ENCODE data around the gene CNTNAP5.

Gene CNTNAP5

DNA sequence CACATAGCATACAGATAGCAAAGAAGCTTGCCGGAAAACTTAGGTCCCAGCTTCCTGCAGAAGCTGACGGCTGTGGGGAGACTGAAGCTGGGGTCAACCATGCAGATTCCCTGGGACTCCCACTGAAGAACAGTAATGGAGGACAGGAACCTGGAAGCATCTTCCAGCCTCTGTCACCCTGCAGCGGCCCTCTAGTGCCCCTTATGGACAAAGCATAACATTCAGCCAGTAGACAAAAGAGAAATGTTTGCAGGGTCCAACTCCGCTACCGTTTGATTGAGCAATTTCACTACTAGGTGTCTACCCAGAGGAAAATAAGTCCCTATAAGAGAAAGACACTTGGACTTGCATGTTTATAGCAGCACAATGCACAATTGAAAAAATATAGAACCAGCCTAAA lies 460.6 kb downstream of the CNTNAP5 start:
- no peak for DNase-seq

DNA sequence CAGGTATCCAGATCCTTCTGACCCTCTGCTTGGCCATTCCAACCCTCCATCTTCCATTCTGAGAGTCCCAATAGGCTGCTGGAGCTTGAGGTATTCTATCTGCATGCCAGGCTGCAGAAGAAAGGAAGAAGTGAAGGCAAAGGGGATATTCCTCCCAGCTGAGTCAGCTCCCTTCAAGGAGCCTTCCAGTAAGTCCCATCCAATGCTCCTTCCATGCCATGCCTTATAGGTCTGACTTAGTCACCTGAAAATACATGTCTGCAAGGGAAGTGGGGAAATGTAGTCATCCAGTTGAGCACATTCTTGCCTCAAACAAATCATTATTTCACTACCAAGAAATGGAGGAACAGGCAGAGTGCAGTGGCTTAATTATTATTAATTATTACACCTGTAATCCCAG lies 464.6 kb downstream of the CNTNAP5 start:
- DNase-seq, result no peak

DNA sequence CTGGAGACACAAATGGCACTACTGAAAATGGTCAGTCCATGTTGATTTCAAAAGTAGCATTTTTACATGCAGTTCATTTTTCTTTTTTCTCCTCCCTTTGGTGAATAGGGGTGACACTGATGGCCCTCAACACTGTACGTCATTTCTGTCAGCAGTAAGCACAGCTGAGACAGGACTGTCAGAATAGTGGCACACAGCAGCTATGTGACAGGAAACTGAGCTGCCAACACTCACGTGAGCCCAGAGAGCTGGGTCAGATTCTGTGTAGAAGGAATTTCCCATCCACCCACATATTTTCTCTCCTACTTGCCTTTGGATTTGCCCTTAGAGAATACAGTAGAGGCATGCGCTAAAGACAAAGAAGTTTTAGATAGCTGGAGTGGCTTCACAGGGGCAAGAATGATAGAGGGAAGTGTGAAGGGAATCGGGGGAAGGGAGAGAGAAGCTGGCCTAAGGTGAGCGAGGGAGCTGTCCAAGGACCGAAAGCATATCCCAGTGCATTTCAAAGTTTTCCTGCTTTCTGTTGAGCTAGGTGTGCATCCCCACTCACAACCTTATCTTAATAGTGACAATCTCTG lies 476.6 kb downstream of the CNTNAP5 start:
- no peak for DNase-seq

DNA sequence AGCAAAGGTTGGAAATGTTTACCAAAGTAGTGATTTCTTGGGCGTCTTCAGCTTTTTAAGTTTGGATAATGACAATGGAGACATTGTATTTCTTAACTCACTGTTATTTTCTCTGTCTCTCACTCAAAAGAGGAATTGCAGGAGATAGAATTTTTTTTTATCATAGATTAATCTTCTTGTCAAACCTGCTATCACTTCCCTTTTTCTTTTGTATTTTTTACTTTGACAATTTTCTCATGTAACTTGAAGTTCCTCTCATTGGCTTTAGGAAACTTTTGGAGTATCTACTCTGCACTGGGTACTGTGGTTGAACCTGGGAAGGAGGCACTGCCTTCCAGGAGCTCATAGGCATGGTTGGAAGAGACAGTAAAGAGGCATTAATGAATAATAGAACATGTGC lies 489.1 kb downstream of the CNTNAP5 start:
- DNase-seq, result no peak

DNA sequence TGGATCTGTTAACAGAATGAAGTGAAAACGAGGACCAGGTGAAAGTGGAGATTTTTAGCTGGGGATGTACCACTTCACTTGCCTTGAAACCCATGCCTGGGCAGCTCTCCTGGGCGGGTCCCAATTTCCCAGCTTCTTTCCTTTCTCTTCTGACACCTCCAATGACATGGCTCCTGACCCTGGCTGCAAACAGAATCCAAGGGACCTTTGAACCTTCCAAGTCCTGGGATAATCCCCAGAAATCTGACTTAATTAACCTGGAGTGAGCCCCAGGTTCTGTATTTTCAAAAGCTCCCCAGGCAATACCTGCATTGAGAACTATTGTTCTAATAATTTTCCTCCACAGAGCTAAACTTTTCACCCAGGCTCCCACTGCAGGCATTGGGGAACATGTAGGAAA lies 495.9 kb downstream of the CNTNAP5 start:
- DNase-seq, result no peak

DNA sequence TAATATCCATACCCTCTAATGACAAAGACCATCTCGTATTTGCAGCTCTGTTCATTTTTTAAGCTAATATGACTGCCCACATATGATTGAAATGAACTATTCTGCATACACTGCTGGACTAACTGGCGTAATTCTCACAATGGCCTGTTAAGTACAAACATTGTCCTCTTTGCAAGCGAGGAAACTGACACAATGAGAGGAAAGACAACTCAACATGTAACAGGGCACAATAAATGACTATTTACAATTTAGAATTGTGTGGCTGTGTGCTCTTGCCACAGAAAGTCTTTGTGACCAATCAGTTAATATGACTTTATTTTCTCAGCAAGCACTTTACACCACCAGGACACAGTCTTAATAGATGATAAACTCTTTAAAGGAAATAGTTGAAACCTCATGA lies 498.0 kb downstream of the CNTNAP5 start:
- DNase-seq, result no peak

DNA sequence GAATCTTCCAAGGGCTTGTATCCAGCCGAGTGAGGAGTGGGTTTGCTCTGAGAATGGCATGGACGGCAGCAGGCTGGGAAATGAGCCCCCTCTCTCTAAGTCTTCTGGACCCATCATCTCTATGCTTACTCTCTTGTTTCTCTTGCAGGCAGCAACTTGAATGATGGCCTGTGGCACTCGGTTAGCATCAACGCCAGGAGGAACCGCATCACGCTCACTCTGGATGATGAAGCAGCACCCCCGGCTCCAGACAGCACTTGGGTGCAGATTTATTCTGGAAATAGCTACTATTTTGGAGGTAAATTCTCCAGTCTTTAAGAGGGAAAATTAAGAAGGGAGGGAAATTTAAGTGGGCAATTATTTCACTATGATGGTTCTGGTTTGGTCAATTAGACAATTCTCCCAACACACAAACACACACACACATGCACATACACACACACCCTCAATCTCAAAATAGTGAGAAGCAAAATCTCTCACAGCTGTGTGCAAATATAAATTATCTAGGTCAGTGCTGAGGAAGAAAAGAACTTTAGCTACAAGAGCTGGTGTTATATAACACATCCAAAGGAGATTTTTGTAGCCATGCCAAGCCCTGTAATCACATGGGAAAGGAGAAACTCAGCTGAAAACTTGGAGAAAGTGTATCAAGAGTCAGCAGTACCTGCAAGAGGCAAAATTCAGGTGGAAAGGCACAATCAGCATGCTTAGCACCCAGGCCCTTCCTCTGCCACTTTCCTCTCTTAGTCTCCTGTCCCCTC lies 499.2 kb downstream of the CNTNAP5 start:
- DNase-seq, result no peak

DNA sequence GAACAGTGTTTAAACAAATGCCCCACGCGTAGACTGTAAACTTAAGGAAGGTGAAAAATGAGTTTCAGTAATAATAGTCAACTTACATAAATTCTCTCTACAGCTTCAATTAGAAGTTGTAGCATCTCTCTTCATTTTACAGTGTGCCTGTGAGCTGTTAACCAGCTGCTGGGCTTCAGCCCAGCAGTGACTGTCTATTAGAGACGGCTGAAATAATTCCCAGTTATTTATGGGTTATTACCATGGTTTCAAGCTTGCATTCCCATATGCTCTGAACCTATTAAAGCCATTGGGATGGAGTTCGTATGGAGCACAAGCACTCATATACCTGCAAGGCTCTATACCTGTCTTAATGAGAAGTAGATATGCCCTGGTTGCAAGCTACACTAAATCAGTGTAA lies 501.1 kb downstream of the CNTNAP5 start:
- no peak for DNase-seq

DNA sequence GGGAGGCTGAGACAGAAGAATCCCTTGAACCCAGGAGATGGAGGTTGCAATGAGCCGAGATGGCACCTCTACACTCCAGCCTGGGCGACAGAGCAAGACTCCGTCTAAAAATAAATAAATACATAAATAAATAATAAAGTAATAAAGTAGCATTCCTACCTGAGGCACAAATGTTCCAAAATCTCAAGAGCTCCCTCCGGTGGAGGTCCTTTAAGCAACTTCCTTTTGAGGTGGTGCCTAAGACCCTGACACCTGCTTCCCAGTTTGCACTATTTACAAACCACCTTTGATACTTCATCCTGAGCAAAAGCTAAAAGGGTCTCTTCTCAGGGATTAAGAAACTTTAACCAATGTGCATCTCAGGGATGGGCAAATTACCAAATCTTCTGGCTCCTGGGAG lies 505.1 kb downstream of the CNTNAP5 start:
- no peak for DNase-seq

DNA sequence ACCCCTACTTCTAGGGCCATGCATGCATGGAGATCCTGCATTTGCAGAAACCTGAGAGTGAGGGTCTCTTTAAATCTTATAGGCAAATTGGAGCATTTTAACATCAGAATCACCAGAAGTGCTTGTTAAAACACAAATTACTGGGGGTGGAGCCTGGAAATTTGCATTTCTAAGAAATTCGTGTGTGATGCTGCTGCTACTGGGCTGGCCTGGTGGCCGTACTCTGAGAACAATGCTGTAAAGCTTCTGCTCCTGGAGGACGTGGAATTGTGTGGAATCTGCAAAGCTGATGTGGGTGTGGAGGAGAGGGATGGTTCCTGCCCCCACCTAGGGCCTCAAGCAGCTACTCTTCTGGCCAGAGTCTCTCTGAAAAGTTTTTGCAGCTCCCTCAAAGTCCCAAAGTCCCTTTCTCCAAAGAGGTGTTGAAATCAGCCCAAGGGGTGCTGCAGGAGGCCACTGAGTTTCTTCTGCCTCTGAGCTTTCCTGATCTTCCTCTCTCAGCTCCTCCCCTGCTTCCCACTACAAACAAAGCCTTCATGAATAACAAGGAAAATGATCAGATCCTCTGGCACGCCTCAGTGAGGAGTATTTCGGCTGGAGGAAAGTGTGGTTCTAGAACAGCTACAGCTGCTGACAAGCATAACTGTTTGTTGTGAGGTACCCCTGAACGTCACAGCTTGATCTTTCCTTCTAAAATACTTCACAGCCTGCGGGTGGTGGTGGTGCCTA lies 508.3 kb downstream of the CNTNAP5 start:
- no peak for DNase-seq

DNA sequence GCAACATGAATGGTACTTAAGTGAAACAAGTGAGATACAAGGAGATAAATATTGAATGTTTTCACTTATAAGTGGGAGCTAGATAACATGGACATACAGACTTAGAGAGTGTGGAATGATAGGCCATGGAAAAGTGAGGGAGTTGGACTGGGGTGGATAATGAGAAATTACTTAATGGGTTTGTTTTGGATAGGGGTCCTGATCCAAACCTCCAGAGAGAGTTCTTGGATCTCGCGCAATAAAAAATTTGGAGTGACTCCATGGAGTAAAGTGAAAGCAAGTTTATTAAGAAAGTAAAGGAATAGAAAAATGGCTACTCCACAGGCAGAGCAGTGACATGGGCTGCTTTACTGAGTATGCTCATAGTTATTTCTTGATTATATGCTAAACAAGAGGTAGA lies 508.9 kb downstream of the CNTNAP5 start:
- DNase-seq, result no peak

DNA sequence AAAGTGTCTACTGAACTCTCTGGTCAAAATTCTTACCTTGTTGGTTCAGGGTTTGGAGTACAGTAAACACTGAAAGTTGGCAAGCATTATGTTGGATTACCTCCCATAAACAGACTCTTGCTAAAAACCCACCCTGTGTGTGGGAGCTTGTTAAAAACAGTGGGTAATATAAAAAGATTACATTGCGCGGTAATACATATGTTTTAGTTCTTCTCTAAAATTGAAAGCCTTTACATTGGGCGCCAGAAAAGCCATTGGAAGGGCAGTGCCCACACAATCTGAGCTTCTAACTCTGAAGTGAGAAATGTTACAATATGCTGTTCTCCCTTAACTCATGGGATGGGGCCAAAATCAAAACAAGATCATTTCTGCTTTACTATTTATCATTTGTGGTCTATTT lies 510.7 kb downstream of the CNTNAP5 start:
- no peak for DNase-seq

DNA sequence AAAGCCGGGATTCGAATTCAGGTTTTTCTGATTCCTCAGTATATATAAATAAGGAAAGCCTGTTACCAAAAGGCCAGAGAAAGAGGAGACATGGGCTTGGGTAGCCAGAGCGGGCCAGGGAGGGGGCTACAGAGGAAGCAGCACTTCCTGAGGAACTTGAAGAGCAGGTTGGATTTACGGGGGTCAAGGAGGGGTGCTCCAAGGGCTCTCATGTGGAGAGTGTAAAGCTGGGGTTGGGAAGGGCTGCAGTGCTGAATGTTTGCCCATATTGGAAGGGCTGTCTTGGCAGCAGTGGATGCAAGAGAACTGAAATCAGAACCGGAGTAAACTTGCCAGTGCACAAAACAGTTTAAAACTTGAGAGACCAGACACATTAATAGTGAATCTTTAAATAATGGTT lies 511.5 kb downstream of the CNTNAP5 start:
- no peak for DNase-seq

DNA sequence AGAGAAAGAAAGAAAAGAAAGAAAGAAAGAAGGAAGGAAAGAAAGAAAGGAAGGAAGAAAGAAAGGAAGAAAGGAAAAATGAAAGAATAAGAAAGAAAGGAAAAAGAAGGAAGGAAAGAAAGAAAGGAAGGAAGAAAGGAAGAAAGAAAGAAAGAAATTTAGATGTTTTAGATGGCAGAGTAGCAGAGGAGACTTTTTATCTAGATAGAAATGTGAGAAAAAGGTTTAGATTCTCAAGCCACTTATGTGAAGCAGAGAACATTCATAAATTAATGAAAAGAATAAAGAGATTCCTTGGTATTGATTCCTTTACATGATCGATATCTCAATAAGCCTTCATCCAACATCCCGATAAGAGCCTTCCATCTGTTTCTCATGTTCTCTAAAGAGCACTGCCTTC lies 513.5 kb downstream of the CNTNAP5 start:
- DNase-seq, result no peak

DNA sequence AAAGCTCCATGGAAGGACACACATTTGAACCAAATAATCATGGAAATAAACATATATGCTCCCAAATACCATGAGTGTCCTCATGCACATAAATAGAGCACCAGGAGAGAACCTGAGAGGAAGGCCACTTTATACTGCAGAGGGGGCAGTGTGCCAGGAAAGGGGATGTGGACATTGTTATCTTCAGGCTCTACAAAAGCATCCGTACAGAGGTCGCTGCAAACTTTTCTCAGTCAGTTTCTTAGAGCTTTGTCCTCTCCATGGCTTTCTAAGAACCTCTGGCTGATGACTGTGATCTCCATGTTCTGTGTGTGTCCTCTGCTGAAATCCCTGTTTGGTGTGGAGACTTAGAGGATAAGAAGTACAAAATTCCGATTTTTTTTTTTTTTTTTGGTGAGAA lies 515.7 kb downstream of the CNTNAP5 start:
- DNase-seq, result no peak

DNA sequence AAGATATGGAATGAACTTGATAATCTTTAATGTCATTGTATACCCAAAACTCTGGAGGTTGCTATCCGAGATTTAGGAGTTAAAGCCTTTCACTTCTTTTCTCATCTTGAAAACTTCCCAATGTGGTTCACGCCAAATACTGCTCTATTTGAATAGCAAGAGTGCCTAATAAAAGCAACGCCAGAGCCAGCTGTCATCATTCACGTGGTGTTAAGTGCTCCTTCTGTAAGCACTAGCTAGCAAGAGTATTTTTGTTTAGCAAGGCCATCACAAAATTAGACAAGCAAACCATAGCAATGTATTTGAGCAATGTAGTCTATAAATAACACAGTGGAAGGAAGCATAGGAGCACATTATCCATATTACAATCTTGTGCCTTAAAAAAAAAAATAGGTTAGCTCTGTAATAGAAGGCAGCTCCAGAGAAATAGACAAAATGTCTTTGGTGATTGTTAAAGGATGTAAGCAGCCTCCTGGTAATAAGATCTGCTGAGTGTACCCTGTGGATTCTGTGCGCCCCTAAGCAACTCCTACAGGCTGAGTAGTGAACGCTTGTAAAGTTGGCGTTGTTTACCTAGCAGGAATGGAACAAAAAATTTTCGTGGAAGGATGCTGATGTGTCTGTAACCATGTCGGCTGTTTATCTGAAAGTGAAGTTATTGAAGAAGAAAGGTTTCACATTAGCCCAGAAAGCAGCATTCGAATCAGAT lies 518.0 kb downstream of the CNTNAP5 start:
- DNase-seq, result peak; percentile 22

DNA sequence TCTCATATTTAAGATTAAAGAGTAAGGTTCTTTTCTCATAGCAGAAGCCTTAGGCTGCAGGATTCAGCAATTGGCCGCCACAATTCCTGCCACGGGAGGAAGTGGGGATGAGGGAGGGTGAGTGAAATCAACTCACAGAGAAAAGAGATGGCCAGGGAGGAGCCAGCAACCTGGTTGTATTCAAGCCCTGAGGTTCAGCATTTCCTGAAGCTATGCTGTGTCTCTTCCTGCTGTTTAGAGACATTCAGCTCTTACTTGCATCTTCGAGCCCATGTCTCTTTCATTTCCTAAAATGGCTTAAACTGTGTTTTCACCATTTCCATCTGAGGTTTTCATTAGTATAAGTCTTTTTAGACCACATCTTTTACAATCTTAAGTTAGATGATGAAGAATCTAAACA lies 522.6 kb downstream of the CNTNAP5 start:
- no peak for DNase-seq

DNA sequence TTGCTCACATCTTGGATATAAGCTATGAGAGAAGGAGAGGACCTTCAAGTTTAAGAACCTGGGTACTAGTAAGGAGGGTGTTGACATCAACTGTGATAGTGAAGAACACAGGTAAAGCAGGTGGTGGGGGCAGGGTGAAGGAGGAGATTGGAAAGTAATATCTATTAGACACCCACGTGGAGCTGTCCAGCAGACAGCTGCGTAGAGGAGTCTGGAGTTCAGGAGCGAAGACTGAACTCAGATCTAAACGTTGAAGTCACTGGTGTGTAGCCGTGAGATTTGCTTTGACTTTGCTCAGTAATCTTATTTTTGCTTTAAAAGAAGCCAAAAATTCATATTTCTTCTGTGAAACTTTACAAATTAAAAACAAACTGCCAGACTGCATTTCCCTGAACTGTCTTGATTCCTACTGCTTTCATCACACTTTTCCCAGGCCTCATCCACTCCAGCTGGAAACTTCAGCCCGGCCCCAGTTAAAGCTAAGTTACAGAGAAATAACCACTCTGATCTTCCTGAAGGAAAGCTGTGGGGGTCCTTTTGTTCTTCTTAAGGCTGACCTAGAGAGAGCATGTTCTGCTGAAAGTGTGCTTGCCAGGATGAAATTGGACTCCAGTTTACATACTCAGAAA lies 533.3 kb downstream of the CNTNAP5 start:
- DNase-seq, result no peak

DNA sequence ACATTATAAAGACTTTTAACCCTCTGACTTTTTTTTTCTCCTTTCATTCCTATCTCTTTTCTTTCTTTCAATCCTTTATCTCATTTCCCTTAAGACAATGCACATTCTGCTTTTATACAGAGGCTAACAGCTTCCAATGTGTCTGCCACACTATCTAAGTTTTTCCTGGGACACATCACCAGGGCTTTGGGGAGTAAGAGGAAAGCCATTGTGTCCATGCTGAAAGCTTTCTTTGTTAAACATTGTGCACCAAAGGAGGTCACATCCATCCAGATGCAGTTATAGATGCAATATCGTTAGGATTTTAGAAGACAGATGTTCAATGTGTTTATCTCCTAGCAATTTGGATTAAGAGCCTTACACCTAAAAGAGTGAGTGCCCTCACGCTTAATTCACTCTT lies 534.1 kb downstream of the CNTNAP5 start:
- no peak for DNase-seq

DNA sequence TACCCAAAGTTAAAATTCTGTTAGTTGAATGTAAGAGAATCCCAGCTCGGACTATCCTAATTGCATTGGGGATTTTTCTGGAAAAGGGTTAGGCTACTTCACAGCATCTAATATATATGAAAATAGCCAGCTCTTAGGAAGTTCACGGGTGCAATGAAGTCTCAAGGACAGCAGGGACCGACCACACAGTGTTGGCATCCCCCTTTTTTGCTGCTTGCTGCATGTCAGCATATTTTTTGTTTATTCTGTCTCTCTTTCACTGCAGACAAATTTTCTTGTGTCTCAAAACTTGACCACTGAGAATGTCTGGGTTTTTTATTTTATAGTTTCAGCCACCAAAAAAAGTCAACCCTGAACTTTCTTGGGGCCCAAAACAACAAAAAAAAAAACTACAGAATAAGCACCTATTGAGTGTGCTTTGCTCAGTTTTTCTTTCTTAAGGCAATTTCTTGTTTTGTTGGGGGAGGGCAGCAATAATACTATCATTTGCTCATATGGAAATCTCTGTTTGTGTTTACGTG lies 535.6 kb downstream of the CNTNAP5 start:
- no peak for DNase-seq

DNA sequence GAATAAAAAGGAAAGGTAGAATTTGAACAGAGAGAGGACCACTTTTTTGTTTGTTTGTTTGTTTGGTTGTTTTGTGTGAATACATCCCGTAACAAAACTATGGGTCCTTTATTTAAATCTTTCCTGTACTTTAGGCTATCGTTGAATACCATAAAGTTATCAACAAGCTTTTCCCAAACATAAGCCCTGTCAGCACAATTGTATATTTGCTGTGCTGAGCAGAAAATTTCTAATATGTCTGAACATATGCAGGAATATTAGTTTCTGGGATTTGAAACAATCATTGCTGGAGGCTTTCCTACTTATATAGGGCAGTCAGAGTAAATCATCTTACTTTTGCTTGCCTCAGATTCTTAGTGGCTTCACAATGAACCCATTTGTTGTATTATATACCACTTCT lies 536.4 kb downstream of the CNTNAP5 start:
- DNase-seq, result no peak

DNA sequence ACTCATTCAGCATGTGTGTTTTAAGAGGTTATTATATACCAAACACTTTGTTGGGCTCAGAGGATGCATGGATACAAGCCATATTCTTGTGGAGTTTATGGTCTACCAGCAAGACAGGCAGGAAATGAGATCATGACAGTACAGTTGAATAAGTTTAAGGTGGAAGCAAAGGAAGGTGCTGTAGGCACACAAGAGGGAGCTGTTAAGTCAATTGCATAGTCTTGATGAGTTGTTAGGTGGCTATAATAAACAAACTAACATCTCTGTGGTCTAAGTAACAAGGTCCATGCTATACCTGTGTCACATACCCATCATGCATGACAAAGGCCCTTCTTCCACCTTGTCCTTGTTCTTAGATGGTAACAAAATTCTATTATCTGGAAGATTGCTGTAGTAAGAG lies 538.3 kb downstream of the CNTNAP5 start:
- DNase-seq, result no peak

DNA sequence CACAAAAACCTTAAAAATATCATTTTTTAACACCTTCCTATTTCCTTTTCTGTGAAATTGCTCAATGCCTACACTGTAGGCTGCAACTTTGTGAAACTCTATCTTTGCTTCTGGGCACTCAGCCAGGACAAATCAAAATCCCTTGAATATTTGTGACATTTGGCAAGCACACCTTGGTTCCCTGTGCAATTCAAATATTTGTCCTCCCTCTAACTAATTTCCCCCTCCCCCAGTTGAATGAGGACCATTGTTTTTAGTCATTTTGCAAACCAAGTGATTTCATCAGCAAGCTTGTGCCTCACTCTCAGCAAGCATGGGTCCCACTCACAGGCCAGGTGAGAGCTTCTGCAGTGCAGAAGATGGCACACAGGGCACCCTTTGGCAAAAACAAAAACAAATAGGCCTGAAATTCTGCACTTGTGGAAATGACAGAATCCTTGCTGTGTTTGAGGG lies 541.5 kb downstream of the CNTNAP5 start:
- peak; percentile 65 for DNase-seq

Data from NCI-H2029 (cell line).